ENCODE results near the gene OR4N2. TPM values are rescaled to one million over a fixed set of nuclear protein-coding genes. Genes with fewer than 3 reads are reported as not detected.
A peak's percentile ranks its signal among the peaks of the same experiment; 100 is the strongest.
"Not testable (repeated sequence)": the region's sequence is repeated elsewhere in the genome, so short reads cannot be mapped to it uniquely, and the experiment has no call there.

OR4N2 gene, protein sequence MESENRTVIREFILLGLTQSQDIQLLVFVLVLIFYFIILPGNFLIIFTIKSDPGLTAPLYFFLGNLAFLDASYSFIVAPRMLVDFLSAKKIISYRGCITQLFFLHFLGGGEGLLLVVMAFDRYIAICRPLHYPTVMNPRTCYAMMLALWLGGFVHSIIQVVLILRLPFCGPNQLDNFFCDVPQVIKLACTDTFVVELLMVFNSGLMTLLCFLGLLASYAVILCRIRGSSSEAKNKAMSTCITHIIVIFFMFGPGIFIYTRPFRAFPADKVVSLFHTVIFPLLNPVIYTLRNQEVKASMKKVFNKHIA
- 0.14 TPM in 1 of 2 replicates, not detected in the other for total RNA-seq (2014; rRNA removed; shearing (Covaris generic))

DNA sequence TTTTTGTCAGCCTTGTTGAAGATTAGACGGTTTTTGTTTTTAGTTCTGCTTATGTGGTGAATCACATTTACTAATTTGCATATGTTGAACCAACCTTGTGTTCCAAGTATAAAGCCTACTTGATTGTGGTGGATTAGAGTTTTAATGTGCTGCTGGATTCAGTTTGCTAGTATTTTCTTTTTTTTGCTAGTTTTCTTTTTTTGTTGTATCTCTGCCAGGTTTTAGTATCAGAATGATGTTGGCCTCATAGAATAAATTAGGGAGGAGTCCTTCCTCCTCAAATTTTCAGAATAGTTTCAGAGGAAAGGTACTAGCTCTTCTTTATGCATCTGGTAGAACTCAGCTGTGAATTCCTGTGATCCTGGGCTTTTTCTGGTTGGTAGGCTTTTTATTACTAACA, at the start of gene OR4N2:
OR4N2 (plus strand) TSS at position 301 of the 400 bp plus-strand sequence. CDS start 23,679 bp downstream, outside the sequence.
- not testable (repeated sequence) for DNase-seq (ENCODE audit: low spot score)

DNA sequence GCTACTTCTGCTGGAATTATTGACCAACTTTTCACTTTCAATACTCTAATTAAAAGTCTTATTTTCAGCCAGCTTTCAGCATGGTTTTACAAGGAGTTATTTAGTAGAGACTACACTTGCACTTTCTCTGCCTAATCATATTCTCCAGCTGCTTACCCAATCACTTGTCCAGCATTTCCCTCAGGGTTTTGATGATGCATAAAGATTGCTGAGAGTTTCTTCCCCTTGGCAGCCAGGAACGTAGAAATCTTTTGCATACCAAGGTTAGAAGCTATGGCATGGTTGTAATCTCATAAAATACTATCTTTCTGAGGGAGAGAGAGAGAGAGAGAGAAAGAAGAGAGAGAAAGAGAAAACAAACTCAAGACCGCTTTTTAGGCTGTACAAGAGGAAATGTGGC, 49.4 kb upstream of the OR4N2 start:
- DNase-seq (ENCODE audit: low spot score): no peak

DNA sequence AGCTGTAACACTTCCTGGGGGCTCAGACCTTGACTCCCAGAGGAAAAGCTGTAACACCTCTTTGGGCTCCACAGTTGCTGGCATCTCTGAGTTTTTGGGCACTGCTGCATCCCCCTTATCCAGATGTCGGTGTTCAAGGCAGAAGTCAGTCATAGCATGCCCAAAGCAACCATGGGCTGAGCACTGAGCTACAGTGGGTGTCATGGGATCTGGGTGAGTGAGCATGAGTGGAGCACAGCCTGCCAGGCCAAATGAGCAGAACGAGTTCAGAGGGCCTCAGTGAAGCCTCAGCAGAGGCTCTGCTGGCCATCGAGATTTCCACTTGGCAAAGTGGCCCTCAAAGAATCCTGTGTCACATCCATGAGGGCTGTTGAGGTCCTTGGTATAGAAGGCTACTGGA, 32.1 kb upstream of the OR4N2 start:
- not testable (repeated sequence) for DNase-seq (ENCODE audit: low spot score)

DNA sequence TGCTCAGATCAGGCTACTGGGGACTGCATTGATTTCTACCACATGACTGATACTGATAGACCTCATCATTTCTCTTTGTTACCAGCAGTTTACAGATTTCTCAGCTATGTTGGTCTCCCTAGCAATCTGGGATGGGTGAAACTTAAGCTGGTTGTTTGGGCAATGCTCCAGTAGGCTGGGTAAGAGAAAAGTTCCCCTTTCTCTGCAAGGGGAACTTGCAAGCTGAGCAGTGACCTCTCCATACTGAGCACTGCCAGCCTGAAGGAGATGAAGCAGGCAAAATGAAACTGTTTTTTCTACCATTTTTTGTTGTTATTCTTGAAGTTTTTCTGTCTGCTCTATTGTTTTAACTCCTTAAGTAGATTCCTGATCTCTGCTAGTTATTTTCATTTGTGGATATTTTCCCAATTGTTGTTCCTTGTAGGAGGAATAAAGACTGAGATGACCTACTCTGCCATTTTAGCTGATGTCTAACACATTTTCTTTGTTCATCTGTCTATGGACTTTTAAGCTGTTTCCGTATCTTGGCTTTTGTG, 31.6 kb upstream of the OR4N2 start:
- no peak for DNase-seq (ENCODE audit: low spot score)

DNA sequence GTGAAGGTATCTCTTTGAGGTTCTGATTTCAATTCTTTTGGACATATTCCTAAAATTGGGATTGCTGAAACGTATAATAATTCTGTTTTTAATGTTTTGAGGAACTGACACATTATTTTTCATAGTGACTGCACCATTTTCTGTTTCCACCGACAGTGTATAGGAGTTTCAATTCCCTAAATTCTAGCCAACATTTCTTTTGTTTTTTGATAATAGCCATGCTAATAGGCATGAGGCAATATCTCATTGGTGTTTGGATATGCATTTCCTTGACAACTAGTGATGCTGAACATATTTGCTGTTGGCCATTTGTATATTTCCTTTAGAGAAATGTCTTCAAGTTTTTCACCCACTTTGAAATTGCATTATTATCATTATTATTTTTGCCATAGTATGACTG, 31.1 kb upstream of the OR4N2 start:
- DNase-seq (ENCODE audit: low spot score): not testable (repeated sequence)

DNA sequence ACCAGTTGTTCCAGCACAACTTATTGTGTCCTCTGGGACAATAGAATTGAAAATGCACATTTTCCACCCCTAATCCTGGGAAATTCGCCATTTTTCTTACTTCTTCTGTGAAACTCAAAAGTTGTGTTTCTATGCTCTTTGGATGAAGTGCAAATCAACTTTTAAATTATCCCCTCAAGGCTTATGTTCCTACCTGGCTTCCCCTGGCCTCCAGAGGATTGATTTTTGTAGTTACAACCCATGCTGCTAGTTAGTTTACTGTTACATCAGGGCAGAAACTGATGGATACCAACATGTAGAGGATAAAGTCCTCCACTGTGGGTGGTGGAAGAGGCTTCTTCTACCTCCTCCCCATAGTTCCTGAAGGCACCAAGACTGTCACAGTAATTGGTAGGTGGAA, 30.4 kb upstream of the OR4N2 start, which contains the start of gene OR4M1:
OR4M1 (plus strand) TSS at position 301 of the 400 bp plus-strand sequence. CDS start 6,819 bp downstream, outside the sequence.
- DNase-seq (ENCODE audit: low spot score): not testable (repeated sequence)

DNA sequence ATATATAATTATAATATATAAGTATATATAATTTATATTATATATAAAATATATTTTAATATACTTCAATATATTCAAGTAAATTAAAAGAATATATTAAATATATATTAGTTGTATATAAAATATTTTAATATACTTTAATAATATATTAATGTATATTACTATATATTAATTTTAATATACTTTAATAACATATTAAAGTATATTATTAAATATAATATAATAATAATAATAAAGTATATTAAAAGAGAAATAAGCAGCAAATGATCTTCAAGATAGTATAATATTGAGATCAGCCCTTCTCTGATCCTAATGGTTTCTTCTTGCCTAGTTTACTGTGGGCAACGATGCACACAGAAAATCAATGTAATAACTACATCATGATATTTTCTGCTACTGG, 28.0 kb upstream of the OR4N2 start:
- DNase-seq (ENCODE audit: low spot score): no peak

DNA sequence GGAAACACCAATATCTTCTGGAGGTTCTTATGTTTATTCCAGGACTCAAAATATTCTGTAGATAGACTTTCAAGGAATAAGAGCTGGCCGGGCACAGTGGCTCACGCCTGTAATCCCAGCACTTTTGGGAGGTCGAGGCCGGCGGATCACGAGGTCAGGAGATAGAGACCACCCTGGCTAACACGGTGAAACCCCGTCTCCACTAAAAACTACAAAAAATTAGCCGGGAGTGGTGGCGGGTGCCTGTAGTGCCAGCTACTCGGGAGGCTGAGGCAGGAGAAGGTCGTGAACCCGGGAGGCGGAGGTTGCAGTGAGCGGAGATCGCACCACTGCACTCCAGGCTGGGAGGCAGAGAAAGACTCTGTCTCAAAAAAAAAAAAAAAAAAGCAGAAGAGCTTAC, 17.7 kb upstream of the OR4N2 start:
- not testable (repeated sequence) for DNase-seq (ENCODE audit: low spot score)

DNA sequence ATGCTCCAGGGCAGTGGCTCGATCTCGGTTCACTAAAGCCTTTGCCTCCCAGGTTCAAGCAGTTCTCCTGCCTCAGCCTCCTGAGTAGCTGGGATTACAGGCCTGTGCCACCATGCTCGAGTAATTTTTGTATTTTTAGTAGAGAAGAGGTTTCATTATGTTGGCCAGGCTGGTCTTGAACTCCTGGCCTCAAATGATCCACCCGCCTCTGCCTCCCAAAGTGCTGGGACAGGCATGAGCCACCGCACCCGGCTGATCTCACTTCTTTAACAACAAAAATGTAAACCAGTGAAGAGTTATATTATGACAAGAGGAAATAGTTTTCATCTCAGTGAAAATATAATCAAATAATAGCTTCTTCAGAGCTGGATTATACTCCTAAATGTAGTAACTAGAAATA, 16.3 kb upstream of the OR4N2 start:
- not testable (repeated sequence) for DNase-seq (ENCODE audit: low spot score)

DNA sequence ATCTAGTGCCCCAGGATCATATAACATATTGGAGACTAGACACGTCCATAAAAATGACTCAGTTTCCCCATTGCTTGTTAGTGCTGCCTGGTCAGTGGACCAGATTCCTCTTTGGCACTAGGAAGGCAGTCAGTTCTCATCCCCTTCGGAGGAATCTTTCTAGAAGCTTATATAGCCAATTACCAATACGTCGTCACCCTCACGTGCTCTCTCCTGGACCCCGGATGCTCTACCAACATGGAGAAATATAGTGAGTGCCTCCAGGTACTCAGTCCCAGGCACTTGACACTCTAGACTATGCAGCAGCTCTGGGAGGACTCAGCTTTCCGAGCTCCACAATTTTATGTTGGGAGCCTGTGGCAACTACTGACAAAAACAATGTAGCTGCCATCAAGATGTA, 15.4 kb upstream of the OR4N2 start:
- DNase-seq (ENCODE audit: low spot score): not testable (repeated sequence)

DNA sequence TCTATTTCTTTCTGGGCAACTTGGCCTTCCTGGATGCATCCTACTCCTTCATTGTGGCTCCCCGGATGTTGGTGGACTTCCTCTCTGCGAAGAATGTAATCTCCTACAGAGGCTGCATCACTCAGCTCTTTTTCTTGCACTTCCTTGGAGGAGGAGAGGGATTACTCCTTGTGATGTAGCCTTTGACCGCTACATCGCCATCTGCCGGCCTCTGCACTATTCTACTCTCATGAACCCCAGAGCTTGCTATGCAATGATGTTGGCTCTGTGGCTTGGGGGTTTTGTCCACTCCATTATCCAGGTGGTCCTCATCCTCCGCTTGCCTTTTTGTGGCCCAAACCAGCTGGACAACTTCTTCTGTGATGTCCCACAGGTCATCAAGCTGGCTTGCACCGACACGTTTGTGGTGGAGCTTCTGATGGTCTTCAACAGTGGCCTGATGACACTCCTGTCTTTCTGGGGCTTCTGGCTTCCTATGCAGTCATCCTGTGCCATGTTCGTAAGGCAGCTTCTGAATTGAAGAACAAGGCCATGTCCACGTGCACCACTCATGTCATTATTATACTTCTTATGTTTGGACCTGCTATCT, 7.0 kb upstream of the OR4N2 start:
- DNase-seq (ENCODE audit: low spot score): peak; percentile 21

DNA sequence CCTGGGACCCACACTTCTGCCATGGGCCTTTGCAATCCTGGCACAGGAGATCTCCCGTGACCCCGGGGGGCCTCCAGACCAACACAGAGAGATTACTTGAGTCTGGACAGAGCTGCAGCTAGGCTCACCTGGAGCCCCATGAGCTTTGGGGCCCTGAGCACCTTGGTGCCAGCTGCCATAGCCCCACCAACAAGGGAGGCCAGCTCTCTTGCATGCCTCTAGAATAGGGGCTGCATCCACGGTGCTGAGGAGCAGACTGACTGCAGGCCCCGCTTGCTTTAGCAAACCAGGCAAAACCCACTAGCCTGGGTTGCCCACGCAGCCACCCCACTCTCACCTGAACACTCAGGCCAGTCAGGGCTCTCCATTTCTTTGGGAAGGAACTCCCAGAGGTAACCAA, 3.7 kb upstream of the OR4N2 start:
- no peak for DNase-seq (ENCODE audit: low spot score)

DNA sequence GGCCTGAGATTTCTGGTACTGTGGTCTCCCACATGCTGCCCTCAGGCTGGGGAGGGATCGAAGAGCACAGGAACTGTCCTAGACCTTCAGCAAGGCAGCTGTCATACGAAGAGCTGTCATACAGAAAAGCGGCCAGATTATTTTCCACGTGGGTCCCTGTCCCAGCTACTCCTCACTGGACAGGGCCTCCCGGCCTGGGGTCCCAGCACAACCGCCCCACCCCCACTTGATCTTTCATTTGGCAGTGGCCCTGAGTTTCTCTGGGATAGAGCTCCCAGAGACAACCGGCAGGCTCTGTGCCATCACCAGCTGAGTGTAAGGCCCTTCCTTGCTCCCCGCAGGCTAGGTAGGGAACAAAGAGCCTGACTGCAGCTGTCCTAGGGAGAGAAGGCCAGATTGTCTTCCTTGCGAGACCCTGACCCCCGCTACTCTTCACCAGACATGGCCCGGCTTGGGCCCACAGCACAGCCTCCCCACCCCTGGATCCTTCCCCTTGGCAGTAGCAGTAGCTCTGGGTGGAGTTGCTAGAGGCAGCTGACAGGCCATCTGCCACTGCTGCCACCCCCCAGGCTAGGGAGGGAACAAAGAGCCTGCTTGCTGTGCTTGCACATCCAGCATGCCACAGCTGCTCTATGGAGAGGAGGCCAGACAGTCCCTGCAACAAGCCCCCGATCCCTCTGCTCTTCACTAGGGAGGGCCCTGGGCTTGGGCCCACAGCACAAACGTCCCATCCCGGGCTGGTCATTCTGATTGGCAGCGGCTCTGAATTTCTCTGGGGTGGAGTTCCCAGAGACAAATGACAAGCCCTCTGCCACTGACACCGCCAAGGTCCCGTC, 3.1 kb upstream of the OR4N2 start:
- no peak for DNase-seq (ENCODE audit: low spot score)

DNA sequence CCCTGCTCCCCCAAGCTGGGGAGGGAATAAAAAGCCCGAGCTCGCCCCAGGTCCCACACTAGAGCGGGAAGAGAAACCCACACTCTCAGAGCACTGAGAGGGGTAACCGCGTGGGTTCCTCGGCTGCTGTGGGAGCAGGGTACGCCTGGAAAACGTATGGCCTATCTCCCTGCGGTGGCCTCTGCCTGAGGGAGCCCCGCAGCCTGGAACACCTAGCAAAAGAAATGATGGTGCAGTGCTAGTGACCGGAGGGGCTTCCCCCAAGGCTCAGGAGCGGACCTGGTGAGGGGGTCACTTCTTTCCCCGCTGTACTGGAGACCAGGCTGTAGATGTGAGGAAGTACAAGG, 2.5 kb upstream of the OR4N2 start:
- DNase-seq (ENCODE audit: low spot score): no peak

DNA sequence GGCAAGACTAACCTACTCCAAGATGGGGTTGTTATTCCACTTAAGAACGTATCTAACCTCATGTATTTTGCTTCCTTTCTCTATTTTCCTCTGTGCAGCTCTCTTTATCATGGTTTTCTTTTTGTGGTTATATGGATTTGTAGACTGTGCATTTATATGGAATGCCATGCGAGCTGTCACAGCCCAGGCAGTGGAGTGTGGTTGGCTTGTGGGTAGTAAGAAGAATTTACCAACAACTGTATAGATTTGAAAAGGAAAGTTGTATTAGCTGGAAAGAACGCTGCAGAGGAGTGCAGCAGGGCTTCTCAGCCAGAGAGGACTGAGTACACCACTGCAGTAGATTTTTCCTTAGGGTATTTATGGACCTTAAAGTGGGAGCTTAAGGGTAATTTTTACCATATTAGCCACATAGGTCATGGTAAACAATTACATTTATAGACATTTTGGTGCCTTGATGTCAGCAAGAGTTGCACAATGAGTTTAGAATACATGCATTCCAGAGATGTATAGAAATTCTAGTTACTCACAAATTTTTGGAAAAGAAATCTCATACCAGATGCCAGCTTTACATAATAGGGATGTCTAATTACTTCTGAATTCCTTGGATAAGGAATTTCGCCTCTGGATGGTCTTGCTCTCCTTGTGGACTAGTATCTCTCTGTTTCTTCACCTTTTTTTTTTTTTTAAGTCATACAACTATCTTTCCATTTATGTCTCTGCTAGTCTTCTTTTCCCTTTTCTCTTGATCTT, 9.8 kb downstream of the OR4N2 start:
- peak; percentile 72 for DNase-seq (ENCODE audit: low spot score)

DNA sequence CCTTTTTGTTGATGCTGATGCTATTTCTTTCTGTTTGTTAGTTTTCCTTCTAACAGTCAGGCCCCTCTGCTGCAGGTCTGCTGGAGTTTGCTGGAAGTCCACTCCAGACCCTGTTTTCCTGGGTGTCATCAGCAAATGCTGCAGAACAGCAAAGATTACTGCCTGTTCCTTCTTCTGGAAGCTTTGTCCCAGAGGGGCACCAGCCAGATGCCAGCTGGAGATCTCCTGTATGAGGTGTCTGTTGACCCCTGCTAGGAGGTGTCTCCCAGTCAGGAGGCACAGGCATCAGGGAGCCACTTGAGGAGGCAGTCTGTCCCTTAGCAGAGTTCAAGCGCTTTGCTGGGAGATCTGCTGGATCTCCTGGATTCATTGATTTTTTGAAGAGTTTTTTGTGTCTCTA, 16.3 kb downstream of the OR4N2 start:
- DNase-seq (ENCODE audit: low spot score): not testable (repeated sequence)

DNA sequence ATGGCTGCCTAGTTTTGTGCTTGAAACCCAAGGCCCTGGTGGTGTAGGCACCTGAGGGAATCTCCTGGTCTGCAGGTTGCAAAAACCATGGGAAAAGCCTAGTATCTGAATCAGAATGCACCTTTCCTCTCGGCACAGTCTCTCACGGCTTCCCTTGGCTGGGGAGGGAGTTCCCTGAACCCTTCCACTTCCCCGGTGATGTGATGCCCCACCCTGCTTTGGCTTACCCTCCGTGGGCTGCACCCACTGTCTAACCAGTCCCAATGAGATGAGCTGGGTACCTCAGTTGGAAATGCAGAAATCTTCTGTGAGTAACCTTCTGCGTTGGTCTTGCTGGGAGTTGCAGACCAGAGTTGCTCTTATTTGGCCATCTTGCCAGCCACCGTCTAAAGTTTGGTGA, 17.4 kb downstream of the OR4N2 start:
- DNase-seq (ENCODE audit: low spot score): not testable (repeated sequence)

DNA sequence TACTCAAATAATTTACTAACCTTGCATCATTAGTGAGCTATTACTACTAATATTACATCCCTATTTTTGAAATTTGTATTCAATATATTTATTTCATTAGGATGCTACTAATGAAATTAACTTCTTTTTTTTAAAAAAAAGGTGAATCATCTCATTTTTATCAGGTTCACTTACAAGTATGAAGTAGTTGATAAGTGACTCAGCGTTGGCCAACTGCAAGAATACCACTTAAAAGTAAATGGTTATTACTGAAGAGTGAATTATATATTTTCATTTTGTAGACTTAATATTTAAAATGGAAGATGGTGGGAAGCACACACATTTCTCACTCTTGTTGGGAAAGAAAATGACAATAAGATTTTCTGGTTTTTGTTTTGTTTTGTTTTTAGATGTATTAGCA, 19.6 kb downstream of the OR4N2 start:
- no peak for DNase-seq (ENCODE audit: low spot score)

DNA sequence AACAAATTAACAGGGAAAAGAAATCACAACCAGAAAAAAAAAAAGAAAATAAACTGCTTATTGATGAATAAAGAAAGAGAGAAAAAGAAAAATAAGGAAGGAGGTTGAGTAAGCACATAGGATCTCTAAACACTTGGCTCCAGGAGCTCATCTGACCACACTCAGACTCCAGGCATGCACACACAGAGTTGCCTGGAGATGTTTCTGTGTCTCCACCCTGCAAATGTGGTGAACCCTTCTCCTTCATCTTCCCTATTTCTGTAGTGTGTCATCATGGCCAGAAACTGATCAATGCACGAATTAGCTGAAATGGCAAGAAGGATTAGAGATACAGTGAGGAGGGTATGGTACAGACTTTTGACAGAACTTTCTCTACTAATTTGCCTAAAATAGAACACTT, 20.2 kb downstream of the OR4N2 start:
- peak; percentile 53 for DNase-seq (ENCODE audit: low spot score)

DNA sequence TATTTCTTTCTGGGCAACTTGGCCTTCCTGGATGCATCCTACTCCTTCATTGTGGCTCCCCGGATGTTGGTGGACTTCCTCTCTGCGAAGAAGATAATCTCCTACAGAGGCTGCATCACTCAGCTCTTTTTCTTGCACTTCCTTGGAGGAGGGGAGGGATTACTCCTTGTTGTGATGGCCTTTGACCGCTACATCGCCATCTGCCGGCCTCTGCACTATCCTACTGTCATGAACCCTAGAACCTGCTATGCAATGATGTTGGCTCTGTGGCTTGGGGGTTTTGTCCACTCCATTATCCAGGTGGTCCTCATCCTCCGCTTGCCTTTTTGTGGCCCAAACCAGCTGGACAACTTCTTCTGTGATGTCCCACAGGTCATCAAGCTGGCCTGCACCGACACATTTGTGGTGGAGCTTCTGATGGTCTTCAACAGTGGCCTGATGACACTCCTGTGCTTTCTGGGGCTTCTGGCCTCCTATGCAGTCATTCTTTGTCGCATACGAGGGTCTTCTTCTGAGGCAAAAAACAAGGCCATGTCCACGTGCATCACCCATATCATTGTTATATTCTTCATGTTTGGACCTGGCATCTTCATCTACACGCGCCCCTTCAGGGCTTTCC, 24.2 kb downstream of the OR4N2 start:
- DNase-seq (ENCODE audit: low spot score): not testable (repeated sequence)

DNA sequence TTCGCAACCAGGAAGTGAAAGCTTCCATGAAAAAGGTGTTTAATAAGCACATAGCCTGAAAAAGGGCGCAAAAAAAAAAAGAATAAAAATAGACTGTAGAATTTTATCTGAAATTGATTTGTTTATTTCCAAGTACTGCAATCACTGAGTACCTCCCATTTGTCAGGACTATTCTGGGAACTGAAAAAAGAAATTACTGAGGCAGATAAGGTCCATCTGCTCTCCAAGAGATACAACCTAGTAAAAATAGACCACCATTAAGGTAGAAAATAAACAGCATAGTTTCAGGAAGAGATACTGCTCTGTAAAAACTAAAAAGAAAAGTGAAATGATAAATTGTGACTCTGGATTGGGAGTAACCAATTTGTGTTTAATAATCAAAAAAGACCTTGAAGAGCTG, 24.7 kb downstream of the OR4N2 start:
- no peak for DNase-seq (ENCODE audit: low spot score)

Data from H4 (cell line).